Left renal cortex interstitium (tissue), 4 donors: ENCODE measurements around the gene ZMYND8. TPM values are rescaled to one million over a fixed set of nuclear protein-coding genes. Genes with fewer than 3 reads are reported as not detected.
"Not testable (repeated sequence)": the region's sequence is repeated elsewhere in the genome, so short reads cannot be mapped to it uniquely, and the experiment has no call there.

Source experiments
- DNase-seq, 4 donors: peaks; one replicate each; pipeline ENCODE4 v3.0.0-alpha.2; 2013; ENCODE audit warnings: low read depth in 4 of 4, low spot score in 2 of 4, missing footprints in 1 of 4
- polyA plus RNA-seq, 4 donors: library from polyadenylated mRNA; unstranded; fragments of 120-200 nt; gene quantifications; one replicate each; pipeline ENCODE4 v1.2.1, GENCODE V29; 2013; ENCODE audit not compliant: insufficient read length in 4 of 4

ZMYND8 gene
- polyA plus RNA-seq, 4 donors, result 33.0 to 44.8 (median 42.4) TPM

- no peak for DNase-seq
Observed at GRCh38 chr20:47373206-47373733, 16.8 kb upstream of the ZMYND8 start.

- no peak for DNase-seq
Observed at GRCh38 chr20:47370850-47371782, 14.6 kb upstream of the ZMYND8 start.

- no peak for DNase-seq
Observed at GRCh38 chr20:47370214-47370613, 13.7 kb upstream of the ZMYND8 start.

- no peak for DNase-seq
Observed at GRCh38 chr20:47368301-47368700, 11.8 kb upstream of the ZMYND8 start.

- not testable (repeated sequence) for DNase-seq
Observed at GRCh38 chr20:47366301-47366700, 9.8 kb upstream of the ZMYND8 start.

- DNase-seq, result no peak
Observed at GRCh38 chr20:47365023-47365764, 8.7 kb upstream of the ZMYND8 start.

GRCh38 chr20:47362361-47363219 is 6.1 kb upstream of the ZMYND8 start:
- no peak for DNase-seq

- DNase-seq, result no peak
Observed at GRCh38 chr20:47361057-47361915, 4.8 kb upstream of the ZMYND8 start.

GRCh38 chr20:47360297-47361056 is 4.0 kb upstream of the ZMYND8 start:
- peak in 1 of 4 donors; percentile 68 for DNase-seq

- no peak for DNase-seq
Observed at GRCh38 chr20:47359530-47360296, 3.2 kb upstream of the ZMYND8 start.

- DNase-seq, result peak in 1 of 4 donors; percentile 65
Observed at GRCh38 chr20:47358672-47359529, 2.4 kb upstream of the ZMYND8 start.

- no peak for DNase-seq
Observed at GRCh38 chr20:47358039-47358671, 1.7 kb upstream of the ZMYND8 start.

- DNase-seq, result peak in 2 of 4 donors; percentile 76 to 79
Observed at GRCh38 chr20:47357296-47358038, 968 bp upstream of the ZMYND8 start.

GRCh38 chr20:47356220-47356525 is 326 bp downstream of the ZMYND8 start:
- DNase-seq, result no peak

- peak in 1 of 4 donors; percentile 41 for DNase-seq
Observed at GRCh38 chr20:47355489-47356219, 845 bp downstream of the ZMYND8 start.
